Measurements from ENCODE around the gene PGS1.

The PGS1 gene

DNA sequence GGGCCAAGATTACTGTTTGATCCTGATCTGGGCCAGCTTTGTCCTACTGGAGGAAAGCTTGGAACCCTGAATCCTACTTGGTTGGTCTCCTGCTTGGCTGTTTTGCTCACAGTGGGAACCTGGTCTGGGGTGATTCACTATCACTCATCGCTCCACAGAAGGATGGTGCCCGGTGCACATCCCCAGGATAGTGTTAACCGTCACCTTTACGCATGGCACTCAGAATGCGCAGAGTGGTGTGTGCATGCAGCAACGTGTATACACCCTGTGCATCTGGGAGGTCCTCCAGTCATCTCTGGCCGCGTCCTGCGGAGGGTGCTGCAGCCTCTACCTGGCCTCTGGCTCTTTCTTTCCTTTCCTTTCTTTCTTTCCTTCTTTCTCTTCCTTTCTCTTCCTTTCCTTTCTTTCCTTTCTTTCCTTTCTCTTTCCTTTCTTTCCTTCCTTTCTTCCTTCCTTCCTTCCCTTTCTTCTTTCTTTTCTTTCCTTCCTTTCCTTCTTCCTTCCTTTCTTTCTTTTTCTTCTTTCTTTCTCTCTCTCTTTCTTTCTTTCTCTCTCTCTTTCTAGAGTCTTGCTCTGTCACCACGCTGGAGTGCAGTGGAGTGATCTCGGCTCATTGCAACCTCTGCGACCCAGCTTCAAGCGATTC lies 31.7 kb upstream of the PGS1 start:
- DNase-seq = no peak

GRCh38 chr17:78347453-78347852 lies 31.0 kb upstream of the PGS1 start:
- DNase-seq = no peak

- no peak for DNase-seq
Measured at GRCh38 chr17:78348055-78348770, 30.2 kb upstream of the PGS1 start.

GRCh38 chr17:78349891-78350642 lies 28.4 kb upstream of the PGS1 start:
- no peak for DNase-seq

DNA sequence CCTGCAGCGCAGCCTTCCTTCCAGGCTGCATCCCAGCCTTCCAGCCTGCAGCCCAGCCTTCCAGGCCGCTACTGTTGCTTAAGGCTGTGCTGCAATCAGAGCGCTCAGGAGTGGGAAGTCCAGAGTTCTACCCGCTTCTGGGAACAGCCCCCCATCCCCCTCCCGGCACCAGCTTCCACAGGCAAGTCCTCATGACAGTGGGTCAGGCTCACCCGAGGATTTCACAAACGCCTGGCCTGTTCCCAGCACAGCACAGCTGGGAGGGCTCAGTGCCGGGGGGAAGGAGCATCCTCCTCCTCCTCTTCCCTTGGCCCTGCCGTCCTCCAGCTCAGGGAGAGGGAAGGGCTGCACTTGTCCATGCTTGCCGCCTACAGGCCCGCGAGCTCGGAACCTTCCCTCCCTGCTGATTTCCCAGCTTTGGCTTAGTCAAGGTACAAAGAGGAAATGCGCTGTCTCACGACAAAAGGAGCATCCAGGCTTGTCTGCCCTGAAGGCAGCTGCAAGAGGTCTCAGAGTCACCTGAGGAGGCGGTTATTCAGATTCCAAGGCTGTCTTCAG lies 26.9 kb upstream of the PGS1 start:
- DNase-seq = no peak

DNA sequence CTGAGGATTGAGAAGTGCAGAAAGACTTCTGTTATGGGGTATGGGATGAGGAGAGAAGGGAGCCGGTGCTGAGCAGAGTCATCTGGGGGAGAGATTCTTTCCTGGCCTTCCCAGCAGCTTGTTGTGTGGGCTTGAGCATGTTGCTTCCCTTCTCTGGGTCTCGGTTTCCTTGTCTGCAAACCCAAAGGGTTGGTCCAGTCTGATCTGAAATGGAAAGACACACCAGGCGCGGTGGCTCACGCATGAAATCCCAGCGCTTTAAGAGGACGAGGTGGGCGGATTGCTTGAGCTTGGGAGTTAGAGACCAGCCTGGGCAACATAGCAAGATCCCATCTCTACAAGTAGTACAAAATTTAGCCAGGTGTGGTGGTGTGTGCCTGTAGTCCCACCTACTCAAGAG lies 24.6 kb upstream of the PGS1 start:
- no peak for DNase-seq

DNA sequence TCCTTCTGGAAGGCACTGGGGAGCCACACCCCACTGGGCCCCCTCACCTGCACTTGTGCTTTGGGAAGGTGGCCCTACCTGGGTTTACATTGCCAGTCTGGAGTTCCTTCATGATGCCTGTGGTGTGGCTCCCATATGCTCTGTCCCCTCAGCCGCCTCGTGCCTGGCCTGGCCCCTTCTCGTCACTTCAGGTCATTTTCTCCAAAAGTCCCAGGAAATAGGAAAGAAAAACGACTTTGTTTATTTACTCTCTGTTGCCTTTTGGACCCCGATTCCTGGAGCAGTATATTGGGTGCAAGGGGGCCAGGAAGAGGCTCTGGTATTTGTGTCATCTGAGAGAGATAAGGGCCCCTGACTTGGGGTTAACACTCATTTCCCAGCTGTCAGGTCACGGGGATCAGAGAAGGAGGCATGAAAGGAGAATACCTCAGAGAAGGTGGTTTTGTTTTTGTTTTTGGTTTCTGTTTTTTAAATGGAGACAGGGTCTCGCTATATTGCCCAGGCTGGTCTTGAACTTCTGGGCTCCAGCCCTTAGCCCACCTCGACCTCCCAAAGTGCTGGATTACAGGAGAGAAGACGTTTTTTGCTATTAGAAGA lies 23.3 kb upstream of the PGS1 start:
- no peak for DNase-seq

DNA sequence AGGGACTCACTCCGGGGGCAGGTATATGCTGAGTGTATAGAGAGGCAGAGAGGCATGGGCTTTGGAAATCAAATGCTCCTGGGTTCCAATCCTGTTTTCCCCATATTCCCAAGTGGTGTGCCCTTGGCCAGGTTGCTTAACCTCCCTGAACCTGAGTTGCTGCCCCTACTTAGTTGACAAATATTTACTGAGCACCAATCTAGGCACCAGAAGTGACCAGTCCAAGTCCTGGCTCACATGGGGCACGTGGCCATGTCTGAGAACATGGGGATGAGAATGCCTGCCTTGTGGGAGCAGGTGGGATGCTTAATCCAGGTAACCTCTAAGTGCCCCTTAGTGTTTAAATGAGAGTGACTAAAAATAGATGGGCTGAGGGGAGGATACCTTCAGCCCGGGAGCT lies 22.7 kb upstream of the PGS1 start:
- DNase-seq = no peak

GRCh38 chr17:78356101-78356713 lies 22.2 kb upstream of the PGS1 start:
- peak; percentile 74 for DNase-seq

GRCh38 chr17:78357177-78357586 lies 21.3 kb upstream of the PGS1 start:
- DNase-seq = no peak

- no peak for DNase-seq
Measured at GRCh38 chr17:78357672-78358537, 20.5 kb upstream of the PGS1 start.

DNA sequence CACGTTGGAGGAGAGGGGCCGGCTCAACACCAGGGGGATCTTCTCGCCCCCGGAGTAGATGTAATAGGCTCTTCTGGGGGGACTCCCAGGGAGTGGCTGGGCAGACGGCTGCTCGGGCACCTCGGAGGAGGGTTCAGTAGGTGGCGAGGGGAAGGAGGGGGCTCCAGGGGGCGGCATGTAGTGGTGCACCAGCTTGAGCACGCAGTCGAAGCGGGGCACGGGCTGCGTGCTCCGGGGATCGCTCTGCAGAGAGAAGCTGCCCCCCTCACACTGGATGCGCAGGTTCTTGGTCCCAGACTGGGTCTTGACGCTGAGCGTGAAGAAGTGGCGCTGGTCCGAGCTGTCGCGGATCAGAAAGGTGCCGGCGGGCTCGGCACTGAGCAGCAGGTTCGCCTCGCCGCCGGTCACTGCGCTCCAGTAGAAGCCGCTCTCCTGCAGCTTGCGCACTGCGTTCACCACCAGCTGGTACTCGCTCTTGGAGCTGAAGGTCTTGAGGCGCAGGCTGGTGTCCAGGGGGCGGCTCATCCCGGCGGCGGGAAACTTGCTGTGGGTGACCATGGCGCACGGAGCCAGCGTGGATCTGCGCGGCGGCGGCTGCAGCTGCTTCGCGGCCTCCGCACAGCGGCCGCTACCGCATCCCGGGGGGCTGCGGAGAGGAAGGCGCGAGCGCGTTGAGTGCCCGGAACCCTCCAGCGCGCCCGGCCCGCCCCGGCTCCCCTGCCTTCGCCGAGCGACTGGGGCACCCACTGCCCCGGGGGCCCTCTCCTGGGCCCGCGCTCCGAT lies 19.7 kb upstream of the PGS1 start:
- no peak for DNase-seq

GRCh38 chr17:78359321-78359996 lies 19.0 kb upstream of the PGS1 start:
- no peak for DNase-seq

DNA sequence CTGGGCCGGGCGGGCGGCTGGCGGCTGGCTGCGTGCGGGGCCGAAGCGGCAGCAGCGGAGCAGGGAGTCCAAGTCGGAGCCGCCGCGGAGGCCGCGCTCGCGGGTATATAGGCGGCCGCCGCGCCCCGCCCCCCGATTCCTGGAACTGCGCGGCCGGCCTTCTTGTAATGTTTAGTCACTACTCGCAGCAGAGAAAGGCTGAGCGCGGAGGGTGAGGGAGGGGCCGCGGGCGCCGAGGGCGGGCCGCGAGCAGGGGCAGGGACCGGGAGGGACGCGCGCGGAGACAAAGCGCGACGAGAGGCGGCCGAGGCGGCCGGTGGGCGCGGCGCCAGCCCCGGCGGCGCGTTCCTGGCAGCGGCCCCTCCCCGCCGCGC lies 18.5 kb upstream of the PGS1 start, which contains the start of gene SOCS3:
Gene SOCS3 (minus strand): TSS at position 81 of the 374 bp plus-strand sequence. CDS start 982 bp downstream, outside the sequence.
- peak; percentile 98 for DNase-seq

DNA sequence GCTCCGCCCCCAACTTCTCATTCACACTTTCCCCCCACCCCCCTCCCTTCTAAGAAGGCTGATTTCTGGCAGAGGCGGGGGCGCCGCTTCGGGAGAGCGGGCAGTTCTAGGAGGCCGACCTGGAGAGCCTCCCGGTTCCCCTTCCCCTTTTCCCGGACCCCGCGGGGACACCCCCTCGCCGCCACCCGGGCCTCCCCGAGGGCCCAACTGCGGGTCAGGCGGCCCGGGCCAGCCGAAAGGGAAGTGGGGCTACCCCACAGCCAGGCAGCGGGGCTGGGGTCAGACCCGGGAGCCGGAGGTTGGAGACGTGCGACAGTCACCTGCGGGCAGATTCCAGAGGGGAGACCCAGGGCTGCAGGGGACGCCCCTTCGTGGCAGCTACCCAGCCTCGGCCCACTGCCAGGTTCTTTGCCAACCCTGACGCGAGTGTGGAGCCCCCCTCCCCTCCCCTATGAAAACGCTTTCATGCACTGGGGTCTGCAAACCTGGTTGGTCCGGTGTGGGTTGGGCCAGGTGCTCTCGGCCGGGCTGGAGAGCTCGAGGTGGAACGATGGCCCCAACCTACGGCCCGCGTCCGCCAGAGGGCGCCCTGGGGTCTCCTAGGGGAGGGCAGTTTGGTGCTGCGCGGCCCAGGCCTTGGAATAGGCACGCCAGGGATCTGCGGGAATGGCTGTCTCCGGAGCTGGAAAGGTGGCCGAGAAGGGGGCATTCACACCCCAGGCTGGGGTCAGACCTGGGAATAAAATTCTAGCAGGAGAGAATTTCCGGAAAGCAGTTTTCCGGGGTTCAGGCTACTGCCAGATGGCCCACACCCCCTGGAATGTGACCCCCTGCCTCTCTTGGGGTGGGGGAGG lies 17.9 kb upstream of the PGS1 start:
- DNase-seq = peak; percentile 93

DNA sequence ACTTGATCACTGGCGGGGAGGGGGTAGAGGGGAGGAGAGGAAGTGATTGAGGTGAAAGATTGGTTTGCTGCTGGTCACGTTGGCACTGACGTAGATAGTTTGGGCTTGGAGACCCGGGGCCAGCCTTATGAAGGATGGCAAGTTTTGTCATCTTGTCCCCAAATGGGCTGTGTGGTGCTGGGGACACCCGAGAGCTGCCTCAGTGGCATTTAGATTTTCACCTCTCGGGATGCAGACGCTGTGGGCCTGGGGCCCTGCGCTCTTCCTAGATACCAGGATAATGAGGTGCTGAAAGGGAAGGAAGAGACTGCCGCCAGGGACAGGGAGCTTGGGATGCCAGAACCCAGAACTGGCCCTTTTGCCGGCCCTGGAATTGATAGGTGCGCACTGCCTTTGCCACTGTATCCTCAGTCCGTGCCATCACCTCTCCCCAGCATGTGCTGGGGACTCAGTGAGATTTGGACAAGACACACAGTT lies 17.2 kb upstream of the PGS1 start:
- DNase-seq = no peak

DNA sequence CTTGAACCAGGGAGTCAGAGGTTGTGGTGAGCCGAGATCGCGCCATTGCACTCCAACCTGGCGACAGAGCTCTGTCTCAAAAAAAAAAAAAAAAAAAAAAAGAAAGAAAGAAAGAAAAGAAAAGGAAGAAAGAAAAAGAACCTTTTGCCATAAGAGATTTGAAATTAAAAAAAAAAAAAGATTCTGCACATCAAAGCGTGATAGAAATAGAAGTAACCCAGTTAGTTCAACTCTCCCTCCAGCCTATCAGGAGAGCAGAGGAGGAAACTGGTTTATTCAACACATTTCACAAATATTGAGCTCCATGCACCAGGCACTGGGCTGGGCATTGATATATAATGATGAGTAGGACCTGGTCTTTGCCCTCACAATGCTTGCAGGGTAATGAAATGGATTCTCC lies 16.2 kb upstream of the PGS1 start:
- DNase-seq = no peak

DNA sequence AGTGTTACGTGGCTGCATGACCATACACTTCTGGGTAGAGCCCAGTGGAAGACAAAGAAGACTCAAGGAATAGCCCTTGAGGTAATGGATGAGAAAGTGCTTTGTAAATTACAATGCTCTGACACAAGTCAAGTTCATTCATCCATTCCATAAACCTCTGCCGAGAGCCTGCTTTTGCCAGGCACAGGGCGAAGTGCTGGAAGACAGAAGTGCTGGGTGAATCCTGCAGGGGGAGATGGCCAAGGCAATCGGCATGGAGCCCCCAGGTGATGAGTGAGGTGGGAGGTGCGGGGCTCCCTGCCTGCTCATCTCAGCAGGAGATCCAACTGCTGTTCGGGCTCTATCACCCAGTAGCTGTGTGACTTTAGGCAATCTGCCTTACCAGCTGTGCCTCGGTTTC lies 15.8 kb upstream of the PGS1 start:
- DNase-seq = no peak

All from hematopoietic multipotent progenitor cell treated with erythropoietin and hydrocortisone succinate and interleukin-3 and kit ligand, for 4 days (in vitro differentiated cells).